ENCODE results near the gene PDSS2.
"Not testable (repeated sequence)": the region's sequence is repeated elsewhere in the genome, so short reads cannot be mapped to it uniquely, and the experiment has no call there.

PDSS2 gene

DNA sequence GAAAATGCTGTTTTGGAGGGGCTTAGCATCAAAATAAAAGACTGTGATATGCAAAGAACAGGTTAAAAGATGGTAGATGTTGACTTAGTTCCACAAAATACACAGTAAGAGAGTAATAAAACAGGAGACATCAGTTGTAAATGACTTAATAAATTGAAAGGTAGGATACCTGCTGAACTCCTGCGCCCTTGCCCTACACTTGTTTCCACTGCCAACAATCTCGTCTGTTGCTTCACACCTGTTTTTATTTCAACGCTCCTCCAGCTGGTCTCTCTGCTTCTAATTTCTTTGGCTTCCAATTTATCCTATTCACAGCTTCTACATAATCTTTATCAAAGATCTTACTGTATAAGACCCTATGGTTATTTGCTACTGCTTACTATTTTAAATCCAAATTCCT, 228.1 kb downstream of the PDSS2 start:
- DNase-seq (ENCODE audit: insufficient read length, low spot score) (no peak), FAIRE-seq (no peak)

DNA sequence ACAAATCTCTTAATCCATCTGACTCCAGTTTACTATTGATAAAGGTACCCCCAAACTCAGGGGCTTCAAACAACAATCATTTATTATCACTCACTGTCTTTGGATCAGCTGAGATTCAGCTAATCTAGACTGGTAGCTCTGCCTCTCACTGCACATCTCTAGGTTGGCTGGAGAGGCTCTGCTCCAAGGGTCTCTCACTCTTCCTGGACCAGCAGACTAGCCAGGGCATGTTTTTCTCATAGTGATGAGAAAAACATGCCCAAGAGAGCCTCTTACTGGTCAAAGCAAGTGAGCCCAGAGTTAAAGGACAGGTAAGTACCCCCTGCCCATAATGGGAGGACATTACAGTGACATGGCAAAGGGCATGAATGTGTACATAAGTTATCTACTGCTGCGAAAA, 228.9 kb downstream of the PDSS2 start:
- no peak for DNase-seq (ENCODE audit: insufficient read length, low spot score)
- FAIRE-seq: no peak

DNA sequence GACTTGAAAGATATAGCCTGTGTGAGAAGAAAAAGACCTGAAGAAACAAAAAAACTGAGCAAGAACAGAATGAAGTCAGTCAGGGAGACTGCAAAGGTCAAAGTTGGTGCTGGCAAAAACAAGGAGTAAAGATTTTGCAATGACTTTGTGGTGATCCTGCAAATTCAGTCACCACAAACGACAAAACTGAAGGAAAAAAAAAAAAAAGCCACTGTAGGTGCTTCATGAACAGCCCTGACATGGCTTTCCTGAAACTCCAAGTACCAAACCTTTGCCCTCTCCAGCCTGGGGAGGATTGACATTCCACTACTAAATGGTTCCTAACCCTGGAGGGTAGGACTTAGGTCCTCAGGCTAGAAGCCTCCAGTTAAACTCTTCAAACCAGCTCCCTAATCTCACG, 229.3 kb downstream of the PDSS2 start:
- FAIRE-seq (no peak), DNase-seq (ENCODE audit: insufficient read length, low spot score) (no peak)

DNA sequence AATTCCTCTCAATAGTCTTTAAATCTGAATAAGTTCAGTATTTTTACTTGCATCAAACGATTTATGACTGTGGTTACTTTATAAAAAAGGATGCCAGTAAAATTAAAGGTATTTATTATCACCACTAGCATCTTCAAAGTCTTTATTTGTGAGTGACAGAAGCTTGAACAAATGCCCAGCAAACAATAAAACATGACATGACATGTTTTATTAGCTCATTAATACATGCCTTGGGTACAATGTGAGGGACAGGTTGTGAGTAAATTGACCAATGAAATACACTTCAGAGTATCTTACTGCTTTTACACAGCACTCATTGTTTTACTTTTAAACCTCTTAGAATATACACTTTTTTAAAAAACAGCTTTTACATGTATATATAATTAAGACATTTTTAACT, 230.6 kb downstream of the PDSS2 start:
- FAIRE-seq (no peak), DNase-seq (ENCODE audit: insufficient read length, low spot score) (no peak)

DNA sequence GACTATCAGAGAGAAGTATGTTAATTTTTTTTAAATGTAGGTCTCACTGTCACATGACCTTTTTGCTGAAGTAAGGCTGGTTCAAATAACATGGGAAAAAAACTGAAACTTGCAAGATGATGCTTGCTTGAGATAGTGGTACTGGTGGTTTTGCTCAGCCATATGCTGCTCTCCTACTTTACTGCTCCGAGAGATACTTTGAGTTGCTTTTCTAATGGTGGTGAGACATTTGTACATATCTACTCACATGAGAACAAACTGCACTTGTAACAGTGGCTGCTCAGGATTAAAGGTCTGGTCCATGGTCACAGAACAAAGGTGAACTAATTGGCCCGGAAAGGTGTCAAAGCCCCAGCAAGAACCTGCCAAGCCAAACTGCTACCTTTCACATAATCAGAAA, 237.8 kb downstream of the PDSS2 start:
- DNase-seq (ENCODE audit: insufficient read length, low spot score) (no peak), FAIRE-seq (no peak)

DNA sequence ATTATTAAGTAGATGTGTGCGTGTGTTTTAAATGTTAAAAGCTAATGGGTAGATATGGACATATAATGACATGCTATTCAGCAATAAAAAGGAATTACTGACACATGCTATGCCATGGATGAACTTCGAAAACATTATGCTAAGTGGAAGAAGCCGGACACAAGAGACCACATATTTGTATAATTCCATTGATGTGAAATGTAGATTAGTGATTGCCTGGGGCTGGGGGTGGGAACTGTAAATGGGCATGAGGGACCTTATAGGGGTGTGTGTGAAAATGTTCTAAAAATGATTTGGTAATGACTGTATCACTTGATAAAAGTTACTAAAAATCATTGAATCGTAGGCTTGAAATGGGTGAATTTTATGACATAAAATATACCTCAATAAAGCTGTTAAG, 239.5 kb downstream of the PDSS2 start:
- no peak for FAIRE-seq

DNA sequence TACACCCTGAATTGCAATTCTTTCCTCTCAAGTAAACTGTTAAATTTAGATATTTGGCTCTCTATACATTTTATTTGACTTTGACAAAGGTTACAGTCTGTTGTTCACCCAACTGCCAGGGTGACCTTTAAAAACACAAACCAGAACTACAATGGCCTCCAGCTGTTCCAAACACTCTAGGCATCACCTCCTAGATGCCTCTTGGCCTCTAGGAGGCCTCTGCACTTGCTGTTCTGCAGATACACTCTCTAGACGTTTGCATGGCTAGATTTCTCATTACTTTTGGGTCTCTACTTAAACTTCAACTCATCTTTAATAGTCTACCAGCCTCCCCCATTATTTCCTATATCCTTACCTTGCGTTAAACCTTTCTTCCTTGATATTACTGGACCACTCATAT, 241.2 kb downstream of the PDSS2 start:
- DNase-seq (ENCODE audit: insufficient read length, low spot score): no peak
- FAIRE-seq: no peak

More for the DNA sequence above, 239.5 kb downstream of the PDSS2 start:
- DNase-seq (ENCODE audit: insufficient read length, low spot score): no peak

DNA sequence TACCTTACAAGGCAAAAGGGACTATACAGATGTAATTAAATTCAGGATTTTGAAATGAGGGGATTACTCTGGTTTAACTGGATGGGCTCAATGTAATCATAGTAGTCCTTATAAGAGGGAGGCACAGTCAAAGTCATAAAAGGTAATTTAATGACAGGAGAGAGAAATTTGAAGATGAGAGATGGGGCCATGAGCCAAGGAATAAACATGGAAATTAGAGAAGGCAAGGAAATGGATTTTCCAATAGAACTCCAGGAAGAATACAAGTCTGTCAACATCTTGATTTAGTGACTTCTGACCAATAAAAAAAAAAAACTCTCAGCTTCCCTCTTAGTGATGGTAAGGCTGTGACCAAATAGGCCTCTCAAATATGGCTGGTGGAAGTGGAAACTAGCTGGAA, 242.1 kb downstream of the PDSS2 start:
- FAIRE-seq: no peak
- no peak for DNase-seq (ENCODE audit: insufficient read length, low spot score)

DNA sequence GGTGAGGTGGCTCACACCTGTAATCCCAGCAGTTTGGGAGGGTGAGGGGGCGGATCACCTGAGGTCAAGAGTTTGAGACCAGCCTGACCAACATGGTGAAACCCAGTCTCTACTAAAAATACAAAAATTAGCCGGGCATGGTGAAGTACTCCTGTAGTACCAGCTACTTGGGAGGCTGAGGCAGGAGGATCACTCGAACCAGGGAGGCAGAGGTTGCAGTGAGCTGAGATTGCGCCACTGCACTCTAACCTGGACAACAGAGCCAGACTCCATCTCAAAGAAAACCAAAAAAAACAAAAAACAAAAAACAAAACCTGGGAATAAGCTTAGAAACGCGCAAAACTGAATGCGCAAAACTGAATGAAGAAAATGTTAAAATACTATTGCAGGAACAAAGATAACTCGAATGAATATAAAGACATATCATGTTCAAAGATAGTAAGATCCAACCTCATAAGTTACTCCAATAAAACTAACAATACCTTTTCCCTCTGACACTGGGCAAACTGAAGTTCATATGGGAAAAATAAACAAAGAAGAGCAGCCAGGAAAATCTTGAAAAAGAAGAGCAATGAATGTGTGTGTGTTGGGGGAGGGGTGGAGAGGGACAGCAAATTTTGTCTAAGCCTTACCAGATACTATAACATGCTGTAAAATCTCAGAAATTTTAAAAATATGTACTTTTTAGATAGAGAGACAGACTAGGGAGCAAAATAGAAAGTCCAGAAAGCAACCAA, 243.0 kb downstream of the PDSS2 start:
- FAIRE-seq: no peak
- DNase-seq (ENCODE audit: insufficient read length, low spot score): no peak

DNA sequence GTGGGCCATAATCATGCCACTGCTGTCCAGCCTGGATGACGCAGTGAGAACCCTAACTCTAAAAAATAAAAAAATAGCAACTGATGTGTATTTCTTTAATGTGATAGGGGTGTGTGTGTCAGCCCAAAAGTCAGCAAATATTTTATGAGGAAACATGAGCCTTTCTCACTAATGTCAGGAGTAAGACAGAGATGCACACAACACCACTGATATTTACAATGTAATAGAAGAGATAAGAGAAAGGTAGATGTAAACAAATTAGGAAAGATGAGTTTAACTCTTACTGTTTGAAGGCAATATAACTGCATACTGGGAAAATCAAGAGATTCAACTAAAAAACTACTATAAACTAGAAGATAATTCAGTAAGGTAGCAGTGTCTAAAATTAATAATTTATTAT, 244.0 kb downstream of the PDSS2 start:
- DNase-seq (ENCODE audit: insufficient read length, low spot score): no peak
- FAIRE-seq: no peak

DNA sequence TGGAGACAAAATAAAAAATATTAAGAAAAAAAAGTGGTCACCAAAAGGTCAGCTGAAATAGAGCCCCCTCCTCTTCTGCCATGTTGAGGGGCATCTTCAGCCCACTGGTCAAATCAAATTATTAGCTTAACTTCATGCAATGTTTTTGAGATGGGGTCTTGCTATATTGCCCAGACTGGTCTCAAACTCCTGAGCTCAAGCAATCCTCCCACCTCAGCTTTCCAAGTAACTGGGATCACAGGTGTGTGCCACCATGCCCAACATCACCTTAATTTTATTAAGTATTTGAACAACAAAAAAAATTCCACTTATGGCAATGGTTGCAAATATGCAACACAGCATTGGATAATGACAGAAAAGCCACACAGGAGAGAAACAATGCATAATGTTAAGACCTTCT, 244.7 kb downstream of the PDSS2 start:
- DNase-seq (ENCODE audit: insufficient read length, low spot score) (no peak), FAIRE-seq (no peak)

DNA sequence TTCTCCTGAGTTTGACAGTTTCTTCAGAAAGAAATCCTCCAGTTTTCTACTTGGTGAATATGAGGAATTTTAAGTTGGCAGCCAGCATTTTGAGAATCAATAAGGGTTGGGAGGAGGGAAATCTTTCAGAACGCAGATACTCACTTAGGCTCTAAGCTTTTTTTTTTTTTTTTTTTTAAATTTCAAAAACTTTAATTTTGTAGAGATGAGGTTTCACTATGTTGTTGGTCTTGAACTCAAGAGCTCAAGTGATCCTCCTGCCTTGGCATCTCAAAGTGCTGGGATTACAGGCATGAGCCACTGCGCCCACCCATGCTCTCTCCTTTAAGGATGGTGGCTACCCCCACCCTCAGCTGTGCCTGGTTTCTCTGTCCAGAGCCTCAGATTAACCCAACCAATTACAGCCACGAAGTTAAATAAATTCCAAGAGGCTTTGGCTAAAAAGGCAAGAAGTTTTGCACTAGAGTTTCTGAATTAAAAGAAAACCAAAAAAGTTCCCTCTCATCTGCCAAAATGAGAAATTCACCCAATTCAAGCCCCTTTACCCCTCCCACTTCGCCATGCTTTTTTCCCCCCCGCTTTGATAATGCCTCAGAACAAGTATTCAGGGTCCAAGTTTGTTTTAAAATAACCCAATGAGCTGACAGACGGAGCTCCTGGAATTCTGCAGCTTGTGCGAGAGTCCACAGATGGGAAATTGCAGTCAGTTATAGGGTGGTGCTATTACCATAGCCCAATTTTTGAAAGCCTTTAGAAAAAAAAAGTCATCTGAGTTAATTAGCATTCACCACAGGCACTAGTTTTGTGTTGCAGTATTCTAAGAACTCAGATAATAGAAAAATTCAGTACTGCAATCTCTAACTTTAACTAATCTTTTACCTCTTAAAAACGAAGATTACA, 249.7 kb downstream of the PDSS2 start:
- DNase-seq (ENCODE audit: insufficient read length, low spot score) (no peak), FAIRE-seq (no peak)

DNA sequence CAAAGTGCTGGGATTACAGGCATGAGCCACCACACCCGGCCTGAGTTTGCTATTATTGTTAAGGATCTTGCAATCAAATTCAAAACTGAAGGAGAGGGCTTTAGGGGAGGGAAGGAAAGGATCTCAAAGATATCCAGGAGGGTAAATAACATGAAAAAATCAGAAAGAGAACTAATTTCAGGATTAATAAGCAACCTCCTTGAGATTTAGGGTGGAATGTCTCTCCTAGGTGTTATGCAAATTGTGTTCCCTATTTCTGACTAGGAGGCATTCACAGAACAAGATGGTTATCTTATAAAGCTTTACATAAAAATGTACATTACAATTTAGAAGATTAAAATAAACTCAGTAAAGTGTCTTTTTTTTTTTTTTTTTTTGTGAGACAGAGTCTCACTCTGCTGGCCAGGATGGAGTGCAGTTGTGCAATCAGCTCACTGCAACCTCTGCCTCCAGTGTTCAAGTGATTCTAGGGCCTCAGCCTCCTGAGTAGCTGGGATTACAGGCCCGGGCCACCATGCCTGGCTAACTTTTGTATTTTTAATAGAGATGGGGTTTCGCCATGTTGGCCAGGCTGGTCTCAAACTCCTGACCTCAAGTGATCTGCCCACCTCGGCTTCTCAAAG, 252.0 kb downstream of the PDSS2 start:
- FAIRE-seq (no peak), DNase-seq (ENCODE audit: insufficient read length, low spot score) (no peak)

DNA sequence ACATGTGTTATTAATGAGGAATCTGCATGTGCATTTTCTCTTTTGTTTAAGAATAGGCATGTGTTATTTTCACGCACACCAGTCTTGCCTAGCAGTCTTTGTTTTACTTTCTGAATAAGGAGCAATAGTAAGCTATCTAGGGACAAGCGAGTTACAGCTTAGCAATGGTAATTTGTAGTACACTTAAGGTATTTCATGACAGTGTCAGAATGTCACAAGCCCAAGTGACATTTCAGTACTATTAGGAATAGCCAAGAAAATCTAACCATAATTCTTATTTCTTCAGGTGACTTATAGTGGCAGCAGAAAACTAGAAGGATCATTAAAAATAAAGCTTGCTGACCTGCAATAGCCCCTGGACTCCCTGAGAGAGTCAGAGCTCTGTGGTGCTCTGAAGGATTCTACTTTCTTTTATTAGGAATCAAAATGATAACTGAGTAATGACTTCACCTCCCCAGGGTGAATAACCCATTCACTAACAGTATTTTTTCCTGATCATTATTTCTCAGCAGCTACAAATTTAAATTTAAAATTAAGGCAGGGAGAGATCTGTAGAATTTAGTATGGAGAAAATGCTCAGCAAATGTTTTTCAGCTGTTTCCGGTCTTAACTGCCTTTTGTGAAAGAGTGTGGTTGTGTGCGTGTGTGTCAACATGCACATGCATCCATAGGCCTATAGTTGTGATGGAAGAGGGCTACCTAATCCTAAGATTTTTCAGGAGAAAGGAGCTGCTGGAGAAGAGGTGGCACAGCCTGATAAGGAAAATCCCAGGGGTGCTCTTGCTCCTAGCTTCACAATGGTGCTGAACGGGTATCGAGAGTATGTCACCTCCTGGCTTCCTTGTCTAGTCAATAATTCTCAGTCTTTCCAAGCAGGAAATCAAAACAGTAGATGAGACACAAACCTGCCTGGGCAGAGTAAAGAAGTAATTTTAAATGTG, 254.0 kb downstream of the PDSS2 start:
- DNase-seq (ENCODE audit: insufficient read length, low spot score) (no peak), FAIRE-seq (no peak)

DNA sequence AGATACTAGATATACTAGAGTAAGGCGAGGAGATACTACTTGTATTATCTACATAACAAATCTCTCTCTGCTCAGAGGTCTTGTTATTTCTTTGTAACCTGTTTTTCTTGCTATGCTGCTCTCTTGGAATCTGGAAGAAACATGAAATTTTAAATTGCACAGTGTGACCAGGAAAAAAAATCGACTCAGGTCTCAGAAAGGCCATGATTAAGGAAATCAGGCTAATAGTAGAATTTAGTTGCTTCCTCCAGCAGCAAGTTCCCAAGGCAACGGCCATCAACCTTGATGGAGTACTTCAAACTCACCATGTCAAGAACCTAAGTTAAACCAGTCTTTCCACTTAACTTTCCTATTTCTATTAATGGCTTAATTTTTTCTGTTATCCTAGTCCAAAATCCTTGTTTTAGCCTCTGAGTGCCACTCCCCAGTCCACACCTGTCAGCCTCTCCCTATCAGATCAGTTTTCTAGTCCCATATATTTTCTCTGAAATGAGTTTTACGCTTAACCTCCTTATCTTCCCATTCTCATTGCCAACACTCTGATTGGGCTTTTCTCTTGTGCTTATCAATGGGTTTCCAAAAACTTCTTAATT, 256.4 kb downstream of the PDSS2 start:
- no peak for DNase-seq (ENCODE audit: insufficient read length, low spot score)
- no peak for FAIRE-seq

DNA sequence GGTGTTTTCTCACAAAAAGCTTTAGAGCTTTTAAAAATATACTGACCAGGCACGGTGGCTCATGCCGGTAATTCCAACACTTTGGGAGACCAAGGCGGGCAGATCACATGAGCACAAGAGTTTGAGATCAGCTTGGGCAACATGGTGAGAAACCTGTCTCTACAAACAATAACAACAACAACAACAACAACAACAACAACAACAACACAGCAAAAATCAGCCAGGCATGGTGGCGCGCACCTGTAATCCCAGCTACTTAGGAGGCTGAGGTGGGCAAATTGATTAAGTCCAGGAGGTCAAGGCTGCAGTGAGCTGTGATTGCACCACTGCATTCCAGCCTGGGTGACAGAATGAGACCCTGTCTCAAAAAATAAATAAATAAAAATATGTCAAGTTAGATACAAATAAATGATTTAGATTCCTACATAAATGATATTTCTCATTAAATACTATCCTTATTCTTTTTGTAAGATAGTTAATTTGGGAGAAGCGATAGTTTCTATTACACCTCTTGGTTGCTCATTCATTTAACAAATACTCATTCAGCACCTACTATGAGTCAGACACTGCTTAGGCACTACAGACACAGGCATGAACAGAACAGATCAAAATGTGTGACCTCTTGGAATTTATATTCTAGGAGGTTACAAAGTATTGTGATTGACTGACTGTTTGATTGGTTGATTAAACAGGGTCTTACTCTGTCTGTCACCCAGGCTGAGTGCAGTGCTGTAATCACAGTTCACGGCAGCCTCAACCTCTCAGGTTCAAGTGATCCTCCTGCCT, 260.5 kb downstream of the PDSS2 start:
- DNase-seq (ENCODE audit: insufficient read length, low spot score) (no peak), FAIRE-seq (no peak)

DNA sequence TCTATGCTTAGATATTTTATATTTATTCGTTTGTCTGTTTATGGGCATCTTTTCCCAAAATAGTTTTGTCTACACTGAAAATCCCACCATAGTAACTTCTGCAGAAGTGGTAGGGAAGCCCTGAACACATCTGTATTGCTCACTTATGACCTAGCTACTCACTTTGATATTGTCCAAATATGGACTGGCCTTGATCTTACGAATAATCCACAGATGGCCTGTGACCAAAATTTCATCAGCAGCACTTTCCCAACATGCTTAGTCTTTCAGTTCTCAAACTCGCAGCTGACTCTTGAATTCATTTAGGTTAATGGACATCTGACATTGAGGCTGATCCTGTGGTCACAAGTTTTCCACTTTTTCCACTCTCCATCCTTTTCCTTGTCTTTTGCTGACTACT, 263.2 kb downstream of the PDSS2 start:
- DNase-seq (ENCODE audit: insufficient read length, low spot score): no peak
- no peak for FAIRE-seq

DNA sequence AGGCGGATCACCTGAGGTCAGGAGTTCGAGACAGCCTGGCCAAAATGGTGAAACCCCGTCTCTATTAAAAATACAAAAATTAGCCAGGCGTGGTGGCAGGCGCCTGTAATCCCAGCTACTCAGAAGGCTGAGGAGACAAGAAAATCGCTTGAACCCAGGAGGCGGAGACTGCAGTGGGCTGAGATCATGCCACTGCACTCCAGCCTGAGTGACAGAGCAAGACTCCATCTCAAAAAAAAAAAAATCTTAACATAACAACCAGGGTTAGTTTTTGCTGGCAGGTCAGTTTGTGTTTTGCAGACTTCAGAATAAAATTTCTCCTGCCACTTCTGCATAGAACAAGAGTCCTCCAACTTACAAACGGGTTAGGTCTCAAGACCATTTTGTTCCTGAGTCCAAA, 264.6 kb downstream of the PDSS2 start:
- DNase-seq (ENCODE audit: insufficient read length, low spot score); FAIRE-seq: not testable (repeated sequence)

DNA sequence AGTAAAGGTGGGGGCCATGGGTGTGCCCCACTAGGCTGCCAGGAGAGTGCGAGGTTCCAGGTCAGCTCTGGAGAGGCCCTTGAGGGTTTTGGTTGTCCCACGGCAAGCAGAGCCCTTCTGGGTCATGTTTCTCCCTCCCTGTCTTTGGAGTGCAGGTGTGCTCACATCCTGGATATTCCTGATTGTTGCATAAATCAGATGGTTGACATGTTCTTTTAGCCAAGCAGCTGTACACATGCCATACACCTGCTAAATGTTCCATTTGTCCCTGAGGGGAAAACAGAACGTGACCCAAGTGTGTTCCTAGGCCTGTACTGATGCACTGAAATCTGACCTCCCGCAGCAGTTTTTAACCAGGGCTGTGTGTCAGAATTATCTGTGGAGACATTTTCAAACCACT, 266.5 kb downstream of the PDSS2 start:
- no peak for FAIRE-seq
- no peak for DNase-seq (ENCODE audit: insufficient read length, low spot score)
